Measurements from ENCODE around the gene CHKB.

GRCh38 chr22:50579752-50580151 is 2.9 kb downstream of the CHKB start:
- TF ChIP-seq CTCF (optimal IDR thresholded peaks at IDR 0.05 in 1 of 3, IDR thresholded peaks at IDR 0.05 in 1 of 3, conservative IDR thresholded peaks at IDR 0.05 in 1 of 3; ENCODE audit: extremely low read depth in 1 of 3, insufficient read depth in 2 of 3, low read length in 3 of 3) = no peak
- no peak for TF ChIP-seq EZH2 (IDR thresholded peaks at IDR 0.05; ENCODE audit: low read length)
